ENCODE data around the gene KLF16.

The KLF16 gene

DNA sequence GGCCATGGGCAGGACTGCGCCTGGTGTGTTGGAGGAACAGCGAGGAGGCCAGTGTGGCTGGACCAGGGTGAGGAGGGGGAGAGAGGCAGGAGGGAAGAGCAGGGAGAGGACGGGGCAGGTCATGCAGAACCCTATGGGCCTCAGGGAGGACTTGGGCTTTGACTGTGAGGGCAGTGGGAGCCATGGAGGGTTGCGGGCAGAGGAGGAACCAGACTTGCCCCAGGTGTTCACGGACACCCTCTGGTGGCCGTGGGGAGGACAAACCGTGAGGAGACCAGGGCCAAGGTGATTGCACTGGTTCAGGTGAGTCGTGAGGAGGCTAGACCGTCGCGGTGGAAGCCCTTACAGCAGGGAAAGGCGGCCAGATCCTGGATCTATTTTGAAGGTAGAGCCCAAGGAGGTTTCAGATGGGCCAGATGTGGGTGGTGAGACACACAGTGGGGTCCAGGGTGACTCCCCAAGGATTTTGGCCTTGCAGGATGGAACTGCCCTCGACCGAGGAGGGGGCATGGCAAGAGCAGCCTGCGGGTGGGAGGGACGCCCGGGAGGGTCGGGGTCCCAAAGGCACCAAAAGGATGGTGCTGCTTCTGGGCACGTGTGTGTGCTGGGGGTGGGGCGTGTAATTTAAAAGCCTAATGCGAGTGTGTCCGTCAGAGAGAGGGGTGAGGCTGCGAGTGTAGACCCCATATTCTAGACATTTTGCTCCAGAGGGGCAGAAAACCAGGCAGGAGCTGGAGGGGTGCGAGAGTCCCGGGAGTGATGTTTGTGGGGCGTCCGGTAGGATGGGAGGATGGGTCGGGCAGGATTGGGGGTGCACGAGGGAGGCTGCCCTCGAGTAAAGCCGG lies 12.3 kb downstream of the KLF16 start:
- no peak overlapping the region for H3K4me2 ChIP-seq (ENCODE audit: insufficient read depth, low read length, poor library complexity, severe bottlenecking)
- H3K9me3 ChIP-seq (replicated peaks in 1 of 2; ENCODE audit: control insufficient read depth in 2 of 2, insufficient read depth in 1 of 2, low read depth in 1 of 2, low read length in 2 of 2): no peaks in the 10 kb centered on the region
- H3K14ac ChIP-seq (ENCODE audit: low read length): no peak overlapping the region
- peak overlapping the region; percentile 27 for H3K18ac ChIP-seq (ENCODE audit: low read length)
- no peak overlapping the region for H3K4ac ChIP-seq (ENCODE audit: low read length)
- no peak overlapping the region for H2AFZ ChIP-seq (ENCODE audit: low read length)
- no peak overlapping the region for H4K8ac ChIP-seq (ENCODE audit: low read depth, low read length)
- no peak overlapping the region for H3K4me3 ChIP-seq (ENCODE audit: low read length in 2 of 2)
- H3K9ac ChIP-seq (ENCODE audit: low read depth, low read length, poor library complexity): no peak overlapping the region
- no peak overlapping the region for H3K27ac ChIP-seq (replicated peaks; ENCODE audit: low read length)
- no CpG with 5 or more reads among the region's 31 CpGs for WGBS, 2 donors (ENCODE audit: extremely low coverage in 2 of 2, insufficient read length in 2 of 2, insufficient replicate concordance in 1 of 2)
- H2BK12ac ChIP-seq (ENCODE audit: low read length): peak overlapping the region; percentile 19
- peak overlapping the region; percentile 84 for H2BK5ac ChIP-seq (ENCODE audit: low read length)
- H2BK15ac ChIP-seq (ENCODE audit: low read length): no peak overlapping the region
- DNase-seq (ENCODE audit: low spot score): no peak
- peaks cover 0 to 4% of the 10 kb centered on the region in 2 donors for H3K36me3 ChIP-seq (replicated peaks in 1 of 2; ENCODE audit: control insufficient read depth in 2 of 2, insufficient read depth in 2 of 2, low read length in 2 of 2)
- H2BK120ac ChIP-seq (ENCODE audit: low read depth, low read length): no peak overlapping the region
- H4K91ac ChIP-seq (ENCODE audit: low read depth, low read length, poor library complexity): no peak overlapping the region
- peak overlapping the region; percentile 81 for H2AK5ac ChIP-seq (ENCODE audit: low read depth, low read length)
- peaks cover 22% of the 10 kb centered on the region in 2 donors for H3K4me1 ChIP-seq (ENCODE audit: control insufficient read depth in 2 of 2, insufficient read depth in 1 of 2, low read depth in 1 of 2, low read length in 2 of 2)
- H3K79me1 ChIP-seq (ENCODE audit: low read depth, low read length): peaks cover 18% of the 10 kb centered on the region
- peaks cover 0 to 2% (median 0%) of the 10 kb centered on the region in 3 experiments for H3K27me3 ChIP-seq (ENCODE audit: control insufficient read depth in 3 of 3, insufficient read depth in 3 of 3, low read depth in 1 of 3, low read length in 3 of 3)
- H3K23ac ChIP-seq (ENCODE audit: low read depth, low read length, poor library complexity): peak overlapping the region; percentile 97

DNA sequence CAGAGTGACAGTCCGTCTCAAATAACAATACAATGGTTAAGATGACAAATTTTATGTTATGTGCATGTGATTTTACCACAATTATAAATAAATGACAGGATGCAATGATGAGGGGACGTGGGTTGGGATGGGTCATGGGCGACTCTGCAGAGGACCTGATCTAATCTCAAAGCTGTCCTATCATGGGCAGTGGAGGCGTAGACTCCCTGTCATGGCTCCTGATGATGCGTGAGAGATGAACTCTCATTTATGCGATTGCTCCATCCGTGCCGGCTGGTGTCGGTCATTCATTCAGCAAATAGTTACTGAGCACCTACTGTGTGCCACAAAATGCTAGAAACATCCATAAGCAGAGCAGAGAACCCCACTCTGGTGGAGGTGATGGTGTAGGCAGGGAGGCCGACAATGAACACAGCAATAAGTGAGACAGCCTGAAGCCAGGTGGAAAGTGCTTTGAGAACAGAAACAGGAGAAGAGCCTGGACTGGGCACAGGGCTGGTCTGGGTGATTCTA lies 13.4 kb downstream of the KLF16 start:
- Histone ChIP-seq H2BK5ac (ENCODE audit: low read length) (no peak overlapping the region), H3K4me3 (ENCODE audit: low read length in 2 of 2) (no peak overlapping the region), H2BK120ac (ENCODE audit: low read depth, low read length) (no peak overlapping the region), H3K79me1 (ENCODE audit: low read depth, low read length) (peaks cover 28% of the 10 kb centered on the region), H3K27ac (replicated peaks; ENCODE audit: low read length) (no peak overlapping the region), H3K4me2 (ENCODE audit: insufficient read depth, low read length, poor library complexity, severe bottlenecking) (no peak overlapping the region), H3K4me1 (ENCODE audit: control insufficient read depth in 2 of 2, insufficient read depth in 1 of 2, low read depth in 1 of 2, low read length in 2 of 2) (peaks cover 13 to 16% of the 10 kb centered on the region in 2 donors), H4K91ac (ENCODE audit: low read depth, low read length, poor library complexity) (no peak overlapping the region), H3K14ac (ENCODE audit: low read length) (no peak overlapping the region), H3K9me3 (replicated peaks in 1 of 2; ENCODE audit: control insufficient read depth in 2 of 2, insufficient read depth in 1 of 2, low read depth in 1 of 2, low read length in 2 of 2) (no peaks in the 10 kb centered on the region), H3K4ac (ENCODE audit: low read length) (no peak overlapping the region), H2AK5ac (ENCODE audit: low read depth, low read length) (no peak overlapping the region), H3K18ac (ENCODE audit: low read length) (no peak overlapping the region), H4K8ac (ENCODE audit: low read depth, low read length) (no peak overlapping the region), H3K23ac (ENCODE audit: low read depth, low read length, poor library complexity) (no peak overlapping the region), H3K36me3 (replicated peaks in 1 of 2; ENCODE audit: control insufficient read depth in 2 of 2, insufficient read depth in 2 of 2, low read length in 2 of 2) (peaks cover 4 to 13% of the 10 kb centered on the region in 2 donors), H2BK12ac (ENCODE audit: low read length) (no peak overlapping the region), H3K9ac (ENCODE audit: low read depth, low read length, poor library complexity) (no peak overlapping the region), H2AFZ (ENCODE audit: low read length) (no peak overlapping the region), H2BK15ac (ENCODE audit: low read length) (no peak overlapping the region), H3K27me3 (ENCODE audit: control insufficient read depth in 3 of 3, insufficient read depth in 3 of 3, low read depth in 1 of 3, low read length in 3 of 3) (no peaks in the 10 kb centered on the region)
- WGBS, 2 donors (ENCODE audit: extremely low coverage in 2 of 2, insufficient read length in 2 of 2, insufficient replicate concordance in 1 of 2): no CpG with 5 or more reads among the region's 10 CpGs
- DNase-seq (ENCODE audit: low spot score): no peak

DNA sequence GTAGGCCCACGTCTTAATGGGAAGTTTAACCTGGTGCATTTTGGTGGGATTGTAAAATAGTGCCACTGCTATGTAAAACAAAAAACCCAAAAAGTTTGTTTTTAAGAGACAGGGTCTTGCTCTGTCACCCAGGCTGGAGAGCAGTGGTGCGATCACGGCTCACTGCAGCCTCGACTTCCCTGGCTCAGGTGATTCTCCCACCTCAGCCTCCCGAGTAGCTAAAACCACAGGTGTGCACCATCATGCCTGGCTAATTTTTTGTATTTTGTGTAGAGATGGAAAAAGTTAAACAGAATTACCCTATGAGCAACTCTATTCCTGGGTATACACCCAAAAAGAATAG lies 14.3 kb downstream of the KLF16 start:
- Histone ChIP-seq H3K27me3 (ENCODE audit: control insufficient read depth in 3 of 3, insufficient read depth in 3 of 3, low read depth in 1 of 3, low read length in 3 of 3) (no peaks in the 10 kb centered on the region), H3K14ac (ENCODE audit: low read length) (no peak overlapping the region), H4K91ac (ENCODE audit: low read depth, low read length, poor library complexity) (no peak overlapping the region), H3K36me3 (replicated peaks in 1 of 2; ENCODE audit: control insufficient read depth in 2 of 2, insufficient read depth in 2 of 2, low read length in 2 of 2) (peaks cover 5 to 17% of the 10 kb centered on the region in 2 donors), H3K4me1 (ENCODE audit: control insufficient read depth in 2 of 2, insufficient read depth in 1 of 2, low read depth in 1 of 2, low read length in 2 of 2) (peaks cover 8 to 16% of the 10 kb centered on the region in 2 donors), H2BK15ac (ENCODE audit: low read length) (no peak overlapping the region), H4K8ac (ENCODE audit: low read depth, low read length) (no peak overlapping the region), H3K27ac (replicated peaks; ENCODE audit: low read length) (no peak overlapping the region), H2BK12ac (ENCODE audit: low read length) (no peak overlapping the region), H2AK5ac (ENCODE audit: low read depth, low read length) (no peak overlapping the region), H2BK120ac (ENCODE audit: low read depth, low read length) (no peak overlapping the region), H3K9me3 (replicated peaks in 1 of 2; ENCODE audit: control insufficient read depth in 2 of 2, insufficient read depth in 1 of 2, low read depth in 1 of 2, low read length in 2 of 2) (no peaks in the 10 kb centered on the region), H3K23ac (ENCODE audit: low read depth, low read length, poor library complexity) (no peak overlapping the region), H2AFZ (ENCODE audit: low read length) (no peak overlapping the region), H3K4ac (ENCODE audit: low read length) (no peak overlapping the region), H3K4me2 (ENCODE audit: insufficient read depth, low read length, poor library complexity, severe bottlenecking) (no peak overlapping the region), H3K79me1 (ENCODE audit: low read depth, low read length) (peaks cover 26% of the 10 kb centered on the region), H2BK5ac (ENCODE audit: low read length) (no peak overlapping the region), H3K4me3 (ENCODE audit: low read length in 2 of 2) (peak overlapping the region in 1 of 2 donors; percentile 99), H3K18ac (ENCODE audit: low read length) (no peak overlapping the region), H3K9ac (ENCODE audit: low read depth, low read length, poor library complexity) (no peak overlapping the region)
- no CpG with 5 or more reads among the region's 5 CpGs for WGBS, 2 donors (ENCODE audit: extremely low coverage in 2 of 2, insufficient read length in 2 of 2, insufficient replicate concordance in 1 of 2)
- no peak for DNase-seq (ENCODE audit: low spot score)

DNA sequence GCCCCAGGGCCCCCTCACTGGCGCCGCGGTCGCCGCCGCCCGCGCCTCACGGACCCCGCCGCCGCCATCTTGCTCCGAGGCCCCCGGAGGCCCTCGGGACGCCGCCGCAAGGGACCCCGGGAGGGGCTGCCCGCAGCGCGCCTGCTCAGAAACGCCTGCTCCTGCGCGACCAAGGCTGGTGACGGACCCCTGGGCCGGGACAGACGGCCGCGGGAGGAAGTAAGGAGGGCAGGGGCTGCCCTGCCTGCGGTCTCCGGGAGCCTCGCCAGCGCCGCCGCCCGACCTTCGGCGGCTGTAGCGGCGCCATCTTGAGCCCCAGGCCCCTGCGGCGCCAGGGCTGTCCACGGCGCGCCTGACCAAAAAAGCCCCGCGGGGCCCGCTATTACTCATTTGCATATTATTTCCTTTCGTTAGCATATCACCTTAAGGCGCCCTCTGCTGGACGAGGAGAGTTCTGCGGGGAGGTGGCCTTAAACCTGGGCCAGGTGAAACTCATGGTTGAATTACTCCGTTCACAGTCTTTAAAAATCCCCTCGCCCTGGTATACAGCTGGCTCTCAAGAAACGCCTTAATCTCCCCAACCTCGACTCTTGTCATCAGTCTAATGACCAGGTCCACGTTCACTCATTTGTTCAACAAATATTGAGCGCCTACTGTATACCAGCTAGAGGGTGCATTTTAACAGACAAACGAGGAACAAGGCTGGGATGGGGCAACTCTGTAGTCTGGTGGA lies 14.8 kb downstream of the KLF16 start, which contains the start of gene REXO1:
REXO1 (minus strand) TSS at position 85 of the 733 bp plus-strand sequence. CDS start 125 bp downstream, outside the sequence.
- Histone ChIP-seq H3K4me1 (ENCODE audit: control insufficient read depth in 2 of 2, insufficient read depth in 1 of 2, low read depth in 1 of 2, low read length in 2 of 2) (peaks cover 6 to 16% of the 10 kb centered on the region in 2 donors), H3K9me3 (replicated peaks in 1 of 2; ENCODE audit: control insufficient read depth in 2 of 2, insufficient read depth in 1 of 2, low read depth in 1 of 2, low read length in 2 of 2) (no peaks in the 10 kb centered on the region), H3K4me2 (ENCODE audit: insufficient read depth, low read length, poor library complexity, severe bottlenecking) (peak within 1 kb of the TSS; percentile 98), H4K91ac (ENCODE audit: low read depth, low read length, poor library complexity) (peak within 1 kb of the TSS; percentile 86), H3K14ac (ENCODE audit: low read length) (no peak within 1 kb of the TSS), H2AK5ac (ENCODE audit: low read depth, low read length) (peak within 1 kb of the TSS; percentile 12), H3K27ac (replicated peaks; ENCODE audit: low read length) (peak within 1 kb of the TSS; percentile 98), H2BK12ac (ENCODE audit: low read length) (no peak within 1 kb of the TSS), H4K8ac (ENCODE audit: low read depth, low read length) (no peak within 1 kb of the TSS), H3K18ac (ENCODE audit: low read length) (peak within 1 kb of the TSS; percentile 100), H3K79me1 (ENCODE audit: low read depth, low read length) (peaks cover 31% of the 10 kb centered on the region), H3K23ac (ENCODE audit: low read depth, low read length, poor library complexity) (peak within 1 kb of the TSS; percentile 75), H3K9ac (ENCODE audit: low read depth, low read length, poor library complexity) (peak within 1 kb of the TSS; percentile 97), H3K36me3 (replicated peaks in 1 of 2; ENCODE audit: control insufficient read depth in 2 of 2, insufficient read depth in 2 of 2, low read length in 2 of 2) (peaks cover 5 to 21% of the 10 kb centered on the region in 2 donors), H2AFZ (ENCODE audit: low read length) (peak within 1 kb of the TSS; percentile 100), H3K4me3 (ENCODE audit: low read length in 2 of 2) (peak within 1 kb of the TSS; percentile 97 to 99), H3K4ac (ENCODE audit: low read length) (no peak within 1 kb of the TSS), H3K27me3 (ENCODE audit: control insufficient read depth in 3 of 3, insufficient read depth in 3 of 3, low read depth in 1 of 3, low read length in 3 of 3) (no peaks in the 10 kb centered on the region), H2BK120ac (ENCODE audit: low read depth, low read length) (peak within 1 kb of the TSS; percentile 82), H2BK5ac (ENCODE audit: low read length) (peak within 1 kb of the TSS; percentile 94), H2BK15ac (ENCODE audit: low read length) (no peak within 1 kb of the TSS)
- DNase-seq (ENCODE audit: low spot score): peak; percentile 98
- no CpG with 5 or more reads among the region's 60 CpGs for WGBS, 2 donors (ENCODE audit: extremely low coverage in 2 of 2, insufficient read length in 2 of 2, insufficient replicate concordance in 1 of 2)
